WI38 (cell line): Measurements from ENCODE around the gene LYVE1.

ENCODE experiments used
- H3K4me3 ChIP-seq: 2 replicates; pipeline ENCODE4 v1.5.1; 2011; ENCODE audit warnings: low read depth, mild to moderate bottlenecking, control low read depth, low read length
- TF ChIP-seq, protein P1 (sequence below): IDR thresholded peaks from 2 replicates; pipeline ENCODE4 v1.5.1; 2012; ENCODE audit warnings: low read depth, mild to moderate bottlenecking, control low read depth, low read length

The LYVE1 gene

DNA sequence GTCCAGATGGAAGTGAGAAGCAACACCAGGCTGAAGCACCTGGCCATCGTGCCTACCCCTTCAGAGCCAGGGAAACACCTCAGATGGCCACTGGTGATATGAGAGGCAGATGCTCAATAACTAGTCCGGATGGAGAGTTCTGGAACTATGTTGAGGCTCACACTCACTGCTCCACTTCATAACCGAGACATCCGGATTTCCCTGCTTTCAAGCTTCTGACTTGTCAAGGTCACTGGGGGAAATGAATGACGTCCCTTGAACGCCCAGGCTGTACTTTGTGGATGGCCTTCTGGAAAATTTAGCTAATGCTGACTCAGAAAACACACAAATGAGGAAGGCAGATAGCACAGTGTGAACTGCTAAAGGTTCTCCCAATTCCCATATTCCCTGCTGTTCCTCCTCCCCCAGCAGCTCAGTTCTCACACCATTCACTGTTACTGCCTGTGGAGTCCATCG, at the start of gene LYVE1:
TSS of gene LYVE1 (minus strand) at position 180 of the 456 bp plus-strand sequence. CDS start at position 47, 133 bp downstream.
- H3K4me3 ChIP-seq, result no peak within 1 kb of the TSS
- TF ChIP-seq, protein P1, sequence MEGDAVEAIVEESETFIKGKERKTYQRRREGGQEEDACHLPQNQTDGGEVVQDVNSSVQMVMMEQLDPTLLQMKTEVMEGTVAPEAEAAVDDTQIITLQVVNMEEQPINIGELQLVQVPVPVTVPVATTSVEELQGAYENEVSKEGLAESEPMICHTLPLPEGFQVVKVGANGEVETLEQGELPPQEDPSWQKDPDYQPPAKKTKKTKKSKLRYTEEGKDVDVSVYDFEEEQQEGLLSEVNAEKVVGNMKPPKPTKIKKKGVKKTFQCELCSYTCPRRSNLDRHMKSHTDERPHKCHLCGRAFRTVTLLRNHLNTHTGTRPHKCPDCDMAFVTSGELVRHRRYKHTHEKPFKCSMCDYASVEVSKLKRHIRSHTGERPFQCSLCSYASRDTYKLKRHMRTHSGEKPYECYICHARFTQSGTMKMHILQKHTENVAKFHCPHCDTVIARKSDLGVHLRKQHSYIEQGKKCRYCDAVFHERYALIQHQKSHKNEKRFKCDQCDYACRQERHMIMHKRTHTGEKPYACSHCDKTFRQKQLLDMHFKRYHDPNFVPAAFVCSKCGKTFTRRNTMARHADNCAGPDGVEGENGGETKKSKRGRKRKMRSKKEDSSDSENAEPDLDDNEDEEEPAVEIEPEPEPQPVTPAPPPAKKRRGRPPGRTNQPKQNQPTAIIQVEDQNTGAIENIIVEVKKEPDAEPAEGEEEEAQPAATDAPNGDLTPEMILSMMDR, result no peak

DNA sequence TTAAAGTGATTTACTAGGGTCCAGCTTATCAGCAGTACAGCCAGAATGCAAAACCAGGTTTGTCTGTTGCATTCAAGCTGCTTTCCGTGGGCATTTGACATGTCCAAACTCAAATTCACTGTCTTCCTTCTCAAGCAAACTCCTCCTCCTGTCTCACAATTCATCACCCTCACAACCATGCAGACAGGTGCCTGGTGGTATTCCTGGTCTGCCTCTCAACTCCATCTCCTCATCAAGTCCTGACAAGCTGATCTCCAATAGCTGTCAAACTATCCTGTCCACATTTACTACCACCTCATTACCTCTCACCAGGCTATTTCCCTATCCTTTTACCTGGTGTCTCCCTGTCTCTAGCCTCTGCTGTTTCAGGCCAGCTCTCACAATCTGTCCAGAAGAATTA, 49.1 kb upstream of the LYVE1 start:
- H3K4me3 ChIP-seq, result no peak overlapping the region
- TF ChIP-seq, protein P1, result no peak

DNA sequence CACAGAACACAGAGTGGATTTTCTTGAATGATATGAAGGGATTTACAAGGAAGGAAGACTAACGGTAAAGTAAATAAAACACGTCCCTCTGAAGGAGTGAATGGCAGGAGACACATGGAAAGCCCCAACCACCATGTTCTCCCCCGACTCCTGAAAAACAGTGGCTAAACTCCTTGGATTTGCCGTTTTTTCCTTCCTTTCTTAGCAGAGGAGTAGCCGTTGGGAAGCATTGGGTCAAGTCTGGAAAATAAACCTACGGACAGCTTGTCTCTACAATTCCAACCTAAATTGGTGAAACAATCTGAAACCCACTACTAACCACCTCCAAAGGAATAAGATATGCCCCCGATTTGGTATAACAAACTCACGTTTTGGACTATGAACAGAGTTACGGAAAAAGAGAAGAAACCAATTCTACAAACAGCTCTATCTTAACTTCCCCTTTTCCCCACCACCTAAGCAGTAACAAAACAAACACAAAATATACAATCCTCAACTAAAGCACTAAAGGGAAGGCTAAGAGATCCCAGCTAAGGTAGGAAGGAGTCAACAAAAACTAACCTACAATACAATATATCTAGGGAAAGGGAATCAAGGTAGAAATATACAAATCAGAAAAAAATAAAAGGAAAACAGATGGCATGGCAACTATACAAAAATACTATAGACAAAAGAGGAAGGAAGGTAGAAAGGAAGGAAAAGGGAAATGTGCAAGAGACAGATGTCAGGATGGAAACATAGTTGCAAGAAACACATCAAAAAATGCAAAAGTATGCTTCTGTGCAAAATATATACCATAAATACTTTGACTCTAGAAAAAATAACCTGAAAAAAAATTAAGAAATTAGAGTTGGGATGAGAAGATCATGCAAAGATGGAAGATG, 43.8 kb upstream of the LYVE1 start:
- TF ChIP-seq, protein P1, result no peak
- no peak overlapping the region for H3K4me3 ChIP-seq

- TF ChIP-seq, protein P1, result no peak
- H3K4me3 ChIP-seq, result no peak overlapping the region
Observed at GRCh38 chr11:10609636-10610035, 41.2 kb upstream of the LYVE1 start.

GRCh38 chr11:10608584-10608983, 40.1 kb upstream of the LYVE1 start:
- TF ChIP-seq, protein P1, result no peak
- H3K4me3 ChIP-seq, result no peak overlapping the region

- TF ChIP-seq, protein P1, result no peak
- no peak overlapping the region for H3K4me3 ChIP-seq
Observed at GRCh38 chr11:10607462-10608132, 39.1 kb upstream of the LYVE1 start.
